Measurements from ENCODE around the gene TMED8.

TMED8 gene

GRCh38 chr14:77314539-77315457 is 62.1 kb downstream of the TMED8 start:
- Histone ChIP-seq H3K9me3 (ENCODE audit: control insufficient read depth, insufficient read depth, low read depth, low read length) (no peaks in the 10 kb centered on the region), H3K36me3 (ENCODE audit: control insufficient read depth in 2 of 2, insufficient read depth in 1 of 2, low read length in 2 of 2) (no peaks in the 10 kb centered on the region), H3K4me1 (ENCODE audit: control insufficient read depth, insufficient read depth, low read length) (peaks cover 30% of the 10 kb centered on the region), H3K4me3 (ENCODE audit: low read depth, low read length) (no peak overlapping the region), H3K27ac (ENCODE audit: extremely low read depth, low read depth, low read length) (no peak overlapping the region)
- POLR2A ChIA-PET: interaction anchor here (1.0 to 1.9 kb wide), 3 partner anchors 11 to 62 kb away, joined by 7 to 15 read pairs (median 7); partner anchors contain the start of genes SAMD15 and TMED8
- TF ChIP-seq YY2 (tag by site-specific recombination; IDR thresholded peaks at IDR 0.05): no peak
- TF ChIP-seq ZNF112 (tag by site-specific recombination; IDR thresholded peaks at IDR 0.05): no peak
- TF ChIP-seq ZNF558 (tag by site-specific recombination; IDR thresholded peaks at IDR 0.05): no peak
- TF ChIP-seq, protein P1, sequence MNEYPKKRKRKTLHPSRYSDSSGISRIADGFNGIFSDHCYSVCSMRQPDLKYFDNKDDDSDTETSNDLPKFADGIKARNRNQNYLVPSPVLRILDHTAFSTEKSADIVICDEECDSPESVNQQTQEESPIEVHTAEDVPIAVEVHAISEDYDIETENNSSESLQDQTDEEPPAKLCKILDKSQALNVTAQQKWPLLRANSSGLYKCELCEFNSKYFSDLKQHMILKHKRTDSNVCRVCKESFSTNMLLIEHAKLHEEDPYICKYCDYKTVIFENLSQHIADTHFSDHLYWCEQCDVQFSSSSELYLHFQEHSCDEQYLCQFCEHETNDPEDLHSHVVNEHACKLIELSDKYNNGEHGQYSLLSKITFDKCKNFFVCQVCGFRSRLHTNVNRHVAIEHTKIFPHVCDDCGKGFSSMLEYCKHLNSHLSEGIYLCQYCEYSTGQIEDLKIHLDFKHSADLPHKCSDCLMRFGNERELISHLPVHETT (tag by site-specific recombination; IDR thresholded peaks at IDR 0.05): no peak
- TF ChIP-seq ZNF239 (tag by site-specific recombination; IDR thresholded peaks at IDR 0.05): no peak
- TF ChIP-seq, protein P2, sequence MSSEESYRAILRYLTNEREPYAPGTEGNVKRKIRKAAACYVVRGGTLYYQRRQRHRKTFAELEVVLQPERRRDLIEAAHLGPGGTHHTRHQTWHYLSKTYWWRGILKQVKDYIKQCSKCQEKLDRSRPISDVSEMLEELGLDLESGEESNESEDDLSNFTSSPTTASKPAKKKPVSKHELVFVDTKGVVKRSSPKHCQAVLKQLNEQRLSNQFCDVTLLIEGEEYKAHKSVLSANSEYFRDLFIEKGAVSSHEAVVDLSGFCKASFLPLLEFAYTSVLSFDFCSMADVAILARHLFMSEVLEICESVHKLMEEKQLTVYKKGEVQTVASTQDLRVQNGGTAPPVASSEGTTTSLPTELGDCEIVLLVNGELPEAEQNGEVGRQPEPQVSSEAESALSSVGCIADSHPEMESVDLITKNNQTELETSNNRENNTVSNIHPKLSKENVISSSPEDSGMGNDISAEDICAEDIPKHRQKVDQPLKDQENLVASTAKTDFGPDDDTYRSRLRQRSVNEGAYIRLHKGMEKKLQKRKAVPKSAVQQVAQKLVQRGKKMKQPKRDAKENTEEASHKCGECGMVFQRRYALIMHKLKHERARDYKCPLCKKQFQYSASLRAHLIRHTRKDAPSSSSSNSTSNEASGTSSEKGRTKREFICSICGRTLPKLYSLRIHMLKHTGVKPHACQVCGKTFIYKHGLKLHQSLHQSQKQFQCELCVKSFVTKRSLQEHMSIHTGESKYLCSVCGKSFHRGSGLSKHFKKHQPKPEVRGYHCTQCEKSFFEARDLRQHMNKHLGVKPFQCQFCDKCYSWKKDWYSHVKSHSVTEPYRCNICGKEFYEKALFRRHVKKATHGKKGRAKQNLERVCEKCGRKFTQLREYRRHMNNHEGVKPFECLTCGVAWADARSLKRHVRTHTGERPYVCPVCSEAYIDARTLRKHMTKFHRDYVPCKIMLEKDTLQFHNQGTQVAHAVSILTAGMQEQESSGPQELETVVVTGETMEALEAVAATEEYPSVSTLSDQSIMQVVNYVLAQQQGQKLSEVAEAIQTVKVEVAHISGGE (tag by site-specific recombination; conservative IDR thresholded peaks at IDR 0.05; ENCODE audit: low read depth): no peak
- TF ChIP-seq ZNF623 (tag by site-specific recombination; IDR thresholded peaks at IDR 0.05): no peak
- TF ChIP-seq IKZF3 (tag by site-specific recombination; IDR thresholded peaks at IDR 0.05): no peak
- TF ChIP-seq ZBTB48 (tag by site-specific recombination; IDR thresholded peaks at IDR 0.05): no peak
- TF ChIP-seq ZFP37 (tag by site-specific recombination; IDR thresholded peaks at IDR 0.05): no peak
- TF ChIP-seq ZXDB (tag by site-specific recombination; IDR thresholded peaks at IDR 0.05): no peak
- TF ChIP-seq, protein P3, sequence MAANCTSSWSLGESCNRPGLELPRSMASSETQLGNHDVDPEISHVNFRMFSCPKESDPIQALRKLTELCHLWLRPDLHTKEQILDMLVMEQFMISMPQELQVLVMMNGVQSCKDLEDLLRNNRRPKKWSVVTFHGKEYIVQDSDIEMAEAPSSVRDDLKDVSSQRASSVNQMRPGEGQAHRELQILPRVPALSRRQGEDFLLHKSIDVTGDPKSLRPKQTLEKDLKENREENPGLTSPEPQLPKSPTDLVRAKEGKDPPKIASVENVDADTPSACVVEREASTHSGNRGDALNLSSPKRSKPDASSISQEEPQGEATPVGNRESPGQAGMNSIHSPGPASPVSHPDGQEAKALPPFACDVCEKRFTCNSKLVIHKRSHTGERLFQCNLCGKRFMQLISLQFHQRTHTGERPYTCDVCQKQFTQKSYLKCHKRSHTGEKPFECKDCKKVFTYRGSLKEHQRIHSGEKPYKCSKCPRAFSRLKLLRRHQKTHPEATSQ (tag by site-specific recombination; IDR thresholded peaks at IDR 0.05): no peak
- no peak for TF ChIP-seq HIC1 (tag by site-specific recombination; IDR thresholded peaks at IDR 0.05)
- TF ChIP-seq OSR2 (tag by site-specific recombination; IDR thresholded peaks at IDR 0.05): no peak
- TF ChIP-seq ZNF16 (tag by site-specific recombination; IDR thresholded peaks at IDR 0.05; ENCODE audit: low read depth): no peak
- no peak for TF ChIP-seq KLF9 (tag by site-specific recombination; IDR thresholded peaks at IDR 0.05; ENCODE audit: low read depth)
- no peak for TF ChIP-seq ZSCAN18 (tag by site-specific recombination; IDR thresholded peaks at IDR 0.05)
- no peak for TF ChIP-seq ZBTB17 (tag by site-specific recombination; IDR thresholded peaks at IDR 0.05)
- CTCF ChIA-PET: interaction anchor here (0.9 to 6.8 kb wide), 20 partner anchors 9 to 439 kb away, joined by 3 to 293 read pairs (median 5); no protein-coding TSS in a partner anchor
